OCI-LY7 (cell line): Measurements from ENCODE around the gene CAND1. TPM values are rescaled to one million over a fixed set of nuclear protein-coding genes. Genes with fewer than 3 reads are reported as not detected.

Experiments used
- BruUV-seq: library from RNA; stranded (reverse); fragments of 400-500 nt; replicated peaks from 2 replicates; lab custom pipeline; 2021; lab: Mats Ljungman, UMichigan
- CTCF ChIA-PET: fragments of 300-600 bp; sonication (Branson Sonifier 250); formaldehyde crosslinking; loops from one replicate; lab custom pipeline; 2022; ENCODE audit warnings: antibody characterized with exemption; ENCODE audit not compliant: unreplicated experiment; lab: Charles Lee
- POLR2A ChIA-PET: fragments of 300-600 bp; sonication (Branson Sonifier 250); formaldehyde crosslinking; loops from one replicate; lab custom pipeline; 2022; ENCODE audit warnings: antibody characterized with exemption; lab: Charles Lee
- DNase-seq: peaks from one replicate; pipeline ENCODE4 v3.0.0-alpha.2; 2015; ENCODE audit warnings: low spot score
- H2AFZ ChIP-seq: fragments of 200-600 bp; sonication (generic), shearing (Covaris generic); 2 replicates; pipeline ENCODE4 v1.6.1; 2014; ENCODE audit warnings: mild to moderate bottlenecking, antibody characterized with exemption, low read length, moderate library complexity
- H3K27ac ChIP-seq: fragments of 200-600 bp; sonication (generic); 2 replicates; pipeline ENCODE4 v1.5.1; 2014; ENCODE audit warnings: mixed run types, low read depth, mild to moderate bottlenecking, moderate library complexity, low read length, inconsistent platforms; ENCODE audit not compliant: poor library complexity, severe bottlenecking
- H3K36me3 ChIP-seq: fragments of 200-600 bp; sonication (generic); 2 replicates; pipeline ENCODE4 v1.6.1; 2014; ENCODE audit warnings: mild to moderate bottlenecking, antibody characterized with exemption, low read length, moderate library complexity, mixed read lengths; ENCODE audit not compliant: insufficient read depth
- H3K4me1 ChIP-seq: fragments of 200-600 bp; sonication (generic); 2 replicates; pipeline ENCODE4 v1.5.1; 2014; ENCODE audit warnings: mild to moderate bottlenecking, low read length; ENCODE audit not compliant: insufficient read depth, poor library complexity, severe bottlenecking
- H3K4me2 ChIP-seq: fragments of 200-600 bp; sonication (generic); 2 replicates; pipeline ENCODE4 v1.6.1; 2014; ENCODE audit warnings: mild to moderate bottlenecking, low read length
- H3K4me3 ChIP-seq: fragments of 200-600 bp; sonication (generic); 2 replicates; pipeline ENCODE4 v1.5.1; 2014; ENCODE audit warnings: mild to moderate bottlenecking, low read depth, low read length; ENCODE audit not compliant: poor library complexity, severe bottlenecking
- H3K79me2 ChIP-seq: fragments of 200-600 bp; sonication (generic); 2 replicates; pipeline ENCODE4 v1.6.1; 2016; ENCODE audit warnings: low read depth, mild to moderate bottlenecking, low read length, moderate library complexity, mixed read lengths; ENCODE audit not compliant: insufficient read depth
- H3K9me2 ChIP-seq: fragments of 200-600 bp; sonication (generic); 2 replicates; pipeline ENCODE4 v1.6.1; 2016; ENCODE audit warnings: mild to moderate bottlenecking, low read length, mixed read lengths; ENCODE audit not compliant: insufficient read depth
- H3K9me3 ChIP-seq: fragments of 200-600 bp; sonication (generic); 2 replicates; pipeline ENCODE4 v1.6.1; 2014; ENCODE audit warnings: mild to moderate bottlenecking, mixed run types, low read length, mixed read lengths
- H4K20me1 ChIP-seq: fragments of 200-600 bp; sonication (generic); 2 replicates; pipeline ENCODE4 v1.6.1; 2014; ENCODE audit warnings: mild to moderate bottlenecking, antibody characterized with exemption, low read length, moderate library complexity, mixed read lengths; ENCODE audit not compliant: insufficient read depth
- CTCF ChIP-seq: fragments of 200-600 bp; sonication (generic); conservative IDR thresholded peaks from 2 replicates; pipeline ENCODE4 v1.5.1; 2014; ENCODE audit warnings: mild to moderate bottlenecking, antibody characterized with exemption, low read length, moderate library complexity, mixed read lengths
- EZH2phosphoT487 ChIP-seq: fragments of 200-600 bp; sonication (generic); IDR thresholded peaks from 2 replicates; pipeline ENCODE4 v1.6.1; 2018; ENCODE audit warnings: low read depth, borderline replicate concordance, mild to moderate bottlenecking, mixed run types, antibody characterized with exemption, low read length, moderate library complexity, mixed read lengths
- intact Hi-C: fragments of 100-400 bp; cut with micrococcal nuclease; formaldehyde crosslinking; loops from one replicate; pipeline ENCODE4 v1.10.0; 2022; ENCODE audit not compliant: unreplicated experiment
- total RNA-seq, 2 experiments: library from RNA; depleted of rRNA in 1 of 2; stranded (reverse); fragments of >200 nt in 1 of 2; shearing (Covaris generic) in 1 of 2; gene quantifications; 2 replicates each; pipeline ENCODE4 v1.2.3, GENCODE V29; 2014 to 2022

The CAND1 gene
- total RNA-seq, 2 experiments from 2014 or later: 109 to 207 TPM

- ChIA-PET POLR2A (interaction anchor here (0.6 to 1.6 kb wide), 6 partner anchors 10 to 951 kb away, joined by 3 to 7 read pairs (median 5); no protein-coding TSS in a partner anchor), CTCF (no interaction called here)
- H3K9me3 ChIP-seq: no peaks in the 10 kb centered on the region
- no peak overlapping the region for H2AFZ ChIP-seq
- H3K9me2 ChIP-seq: no peaks in the 10 kb centered on the region
- TF ChIP-seq EZH2phosphoT487 (no peak), CTCF (no peak)
- H3K4me3 ChIP-seq: no peak overlapping the region
- H4K20me1 ChIP-seq: no peaks in the 10 kb centered on the region
- H3K36me3 ChIP-seq: peaks cover 97% of the 10 kb centered on the region
- H3K27ac ChIP-seq: no peak overlapping the region
- no peaks in the 10 kb centered on the region for H3K4me1 ChIP-seq
- intact Hi-C loops: no loop called here
- H3K79me2 ChIP-seq: no peaks in the 10 kb centered on the region
- BruUV-seq: no TSS peak
- no peak overlapping the region for H3K4me2 ChIP-seq
- no peak for DNase-seq
Measured at GRCh38 chr12:67315661-67316060, 46.5 kb downstream of the CAND1 start.

- TF ChIP-seq EZH2phosphoT487 (no peak), CTCF (no peak)
- H3K9me2 ChIP-seq: no peaks in the 10 kb centered on the region
- H3K4me1 ChIP-seq: no peaks in the 10 kb centered on the region
- H3K27ac ChIP-seq: no peak overlapping the region
- H3K4me3 ChIP-seq: no peak overlapping the region
- H2AFZ ChIP-seq: no peak overlapping the region
- no peak overlapping the region for H3K4me2 ChIP-seq
- H3K36me3 ChIP-seq: peaks cover 91% of the 10 kb centered on the region
- intact Hi-C loops: no loop called here
- no peaks in the 10 kb centered on the region for H4K20me1 ChIP-seq
- POLR2A ChIA-PET: interaction anchor here (0.6 to 1.9 kb wide), 3 partner anchors 13 to 15 kb away, joined by 4 to 7 read pairs (median 4); no protein-coding TSS in a partner anchor
- H3K9me3 ChIP-seq: no peaks in the 10 kb centered on the region
- BruUV-seq: no TSS peak
- CTCF ChIA-PET: no interaction called here
- no peaks in the 10 kb centered on the region for H3K79me2 ChIP-seq
- DNase-seq: no peak
Measured at GRCh38 chr12:67318786-67319185, 49.6 kb downstream of the CAND1 start.

GRCh38 chr12:67319936-67320335 is 50.8 kb downstream of the CAND1 start:
- Histone ChIP-seq H3K27ac (no peak overlapping the region), H2AFZ (no peak overlapping the region), H3K36me3 (peaks cover 80% of the 10 kb centered on the region)

More at GRCh38 chr12:67319936-67320335, 50.8 kb downstream of the CAND1 start:
- POLR2A ChIA-PET: no interaction called here
- Histone ChIP-seq H3K4me3 (no peak overlapping the region), H3K4me2 (no peak overlapping the region), H3K9me3 (no peaks in the 10 kb centered on the region), H3K9me2 (no peaks in the 10 kb centered on the region), H4K20me1 (no peaks in the 10 kb centered on the region), H3K4me1 (no peaks in the 10 kb centered on the region), H3K79me2 (no peaks in the 10 kb centered on the region)
- intact Hi-C loops: no loop called here
- CTCF ChIA-PET: no interaction called here
- no peak for TF ChIP-seq CTCF
- no peak for TF ChIP-seq EZH2phosphoT487
- no peak for DNase-seq
- no TSS peak for BruUV-seq
